CD4-positive, CD25-positive, alpha-beta regulatory T cell (primary cell): ENCODE results near the gene MOCOS. TPM values are rescaled to one million over a fixed set of nuclear protein-coding genes. Genes with fewer than 3 reads are reported as not detected.

Experiments used
- polyA plus RNA-seq, 4 donors: library from polyadenylated mRNA; unstranded; fragments of 300-500 nt; fragmentation: Illumina TruSeq; gene quantifications; one replicate each; pipeline ENCODE4 v1.2.3, GENCODE V29; 2021
- total RNA-seq: library from RNA; stranded (reverse); gene quantifications from one replicate; pipeline ENCODE4 v1.2.3, GENCODE V29; 2022

MOCOS gene
- total and polyA plus RNA-seq, 5 donors from 2014 or later = 0.02 TPM; not detected in 4

Other genes with a start within 250 kb of the MOCOS start
- gene RPRD1A, start 119.9 kb upstream of the MOCOS start, total RNA-seq = 20.3 TPM
- gene RPRD1A, start 119.9 kb upstream of the MOCOS start, polyA plus RNA-seq = 10 to 100 TPM in 2 of 4 donors, 1 to 10 TPM in 2; 8.2 to 12.1 (median 10.1) TPM
- gene SLC39A6, start 58.2 kb upstream of the MOCOS start, total RNA-seq = 13.7 TPM
- gene SLC39A6, start 58.2 kb upstream of the MOCOS start, polyA plus RNA-seq = 10 to 100 TPM; 22.3 to 25.9 (median 24.5) TPM
- 161 TPM for gene ELP2, start 57.6 kb upstream of the MOCOS start, total RNA-seq
- gene ELP2, start 57.6 kb upstream of the MOCOS start, polyA plus RNA-seq = 10 to 100 TPM; 71.0 to 96.6 (median 87.5) TPM
- gene FHOD3, start 110.2 kb downstream of the MOCOS start, total RNA-seq = not detected
- not detected for gene FHOD3, start 110.2 kb downstream of the MOCOS start, polyA plus RNA-seq